ENCODE measurements around the gene PTPRG. TPM values are rescaled to one million over a fixed set of nuclear protein-coding genes. Genes with fewer than 3 reads are reported as not detected.

The PTPRG gene
- total RNA-seq, 1 donor from 2014 or later = 39.6 TPM

GRCh38 chr3:61832375-61833229 lies 271.2 kb downstream of the PTPRG start:
- Mint-ChIP-seq H3K27me3 (ENCODE audit: low read depth, unreplicated experiment) (no peaks in the 10 kb centered on the region), H3K27ac (ENCODE audit: unreplicated experiment) (no peak overlapping the region), H3K4me3 (ENCODE audit: unreplicated experiment) (no peak overlapping the region), H3K9me3 (ENCODE audit: unreplicated experiment) (no peaks in the 10 kb centered on the region), H3K4me1 (ENCODE audit: low read depth, unreplicated experiment) (peaks cover 5% of the 10 kb centered on the region), H3K36me3 (ENCODE audit: low read depth, unreplicated experiment) (no peaks in the 10 kb centered on the region)
- Histone ChIP-seq H2AFZ (ENCODE audit: low read depth, low read length) (no peak overlapping the region), H3K27ac (ENCODE audit: low read depth, low read length) (no peak overlapping the region), H3K4me2 (ENCODE audit: low read length) (no peak overlapping the region), H3K4me1 (ENCODE audit: insufficient read depth, low read length) (no peaks in the 10 kb centered on the region), H3K27me3 (ENCODE audit: insufficient read depth, low read length) (no peaks in the 10 kb centered on the region), H3K9ac (ENCODE audit: low read length) (no peak overlapping the region), H3K79me2 (ENCODE audit: insufficient read depth, low read length) (no peaks in the 10 kb centered on the region), H3K4me3 (ENCODE audit: insufficient read depth, low read depth, low read length) (no peak overlapping the region), H3K9me3 (ENCODE audit: insufficient read depth, low read depth, low read length) (no peaks in the 10 kb centered on the region), H3K36me3 (ENCODE audit: insufficient read depth, low read length) (no peaks in the 10 kb centered on the region), H4K20me1 (ENCODE audit: insufficient read depth, low read length) (peaks cover 18% of the 10 kb centered on the region)
- TF ChIP-seq CTCF (IDR thresholded peaks at IDR 0.05; ENCODE audit: insufficient read depth, low read depth, low read length) (no peak), EZH2 (IDR thresholded peaks at IDR 0.05; ENCODE audit: insufficient read depth, low read length) (no peak)
- DNase-seq (ENCODE audit: low read depth) = no peak
- no peak for FAIRE-seq

DNA sequence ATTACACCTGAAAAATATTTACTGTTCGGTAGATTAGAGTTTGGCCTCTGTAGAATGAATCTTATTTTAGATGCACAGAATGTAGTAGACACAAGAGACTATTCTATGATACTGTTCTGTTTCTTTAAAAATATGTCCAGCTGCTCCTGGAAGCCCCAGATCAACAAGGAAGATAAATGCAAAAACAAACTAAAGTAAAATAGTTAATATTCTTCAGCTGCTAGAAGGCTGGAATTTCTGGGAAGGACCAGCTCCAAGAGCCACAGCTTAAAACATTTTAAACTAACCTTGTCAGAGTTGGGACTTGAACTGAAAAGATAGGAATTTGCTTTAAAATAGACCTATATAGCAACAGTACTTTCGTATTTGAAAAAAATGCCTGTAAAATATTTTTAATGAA lies 277.9 kb downstream of the PTPRG start:
- H3K4me3 Mint-ChIP-seq (ENCODE audit: unreplicated experiment) = no peak overlapping the region
- no peaks in the 10 kb centered on the region for H3K9me3 ChIP-seq (ENCODE audit: insufficient read depth, low read depth, low read length)
- no peak overlapping the region for H3K4me3 ChIP-seq (ENCODE audit: insufficient read depth, low read depth, low read length)
- no peak for TF ChIP-seq CTCF (IDR thresholded peaks at IDR 0.05; ENCODE audit: insufficient read depth, low read depth, low read length)
- TF ChIP-seq EZH2 (IDR thresholded peaks at IDR 0.05; ENCODE audit: insufficient read depth, low read length) = no peak
- no peaks in the 10 kb centered on the region for H3K27me3 ChIP-seq (ENCODE audit: insufficient read depth, low read length)
- no peaks in the 10 kb centered on the region for H3K79me2 ChIP-seq (ENCODE audit: insufficient read depth, low read length)
- no peaks in the 10 kb centered on the region for H3K36me3 ChIP-seq (ENCODE audit: insufficient read depth, low read length)
- no peak overlapping the region for H3K9ac ChIP-seq (ENCODE audit: low read length)
- peaks cover 10% of the 10 kb centered on the region for H3K4me1 Mint-ChIP-seq (ENCODE audit: low read depth, unreplicated experiment)
- no peaks in the 10 kb centered on the region for H3K9me3 Mint-ChIP-seq (ENCODE audit: unreplicated experiment)
- FAIRE-seq (no peak), DNase-seq (ENCODE audit: low read depth) (no peak)
- peaks cover 11% of the 10 kb centered on the region for H4K20me1 ChIP-seq (ENCODE audit: insufficient read depth, low read length)
- no peak overlapping the region for H3K27ac Mint-ChIP-seq (ENCODE audit: unreplicated experiment)
- no peak overlapping the region for H3K4me2 ChIP-seq (ENCODE audit: low read length)
- H2AFZ ChIP-seq (ENCODE audit: low read depth, low read length) = no peak overlapping the region
- H3K36me3 Mint-ChIP-seq (ENCODE audit: low read depth, unreplicated experiment) = no peaks in the 10 kb centered on the region
- H3K27ac ChIP-seq (ENCODE audit: low read depth, low read length) = no peak overlapping the region
- peaks cover 11% of the 10 kb centered on the region for H3K4me1 ChIP-seq (ENCODE audit: insufficient read depth, low read length)
- H3K27me3 Mint-ChIP-seq (ENCODE audit: low read depth, unreplicated experiment) = no peaks in the 10 kb centered on the region
